IgD-negative memory B cell (primary cell): Measurements from ENCODE around the gene IMPA2. TPM values are rescaled to one million over a fixed set of nuclear protein-coding genes. Genes with fewer than 3 reads are reported as not detected.

Source experiments
- H3K27ac Mint-ChIP-seq, 3 donors: one replicate each; pipeline ENCODE4 v1.8.0; 2020 to 2022; ENCODE audit warnings: mild to moderate bottlenecking in 3 of 3, mixed read lengths in 3 of 3, moderate library complexity in 1 of 3
- H3K27me3 Mint-ChIP-seq: one replicate; pipeline ENCODE4 v1.8.0; 2021; ENCODE audit warnings: mixed read lengths
- H3K36me3 Mint-ChIP-seq: one replicate; pipeline ENCODE4 v1.8.0; 2020; ENCODE audit warnings: mild to moderate bottlenecking, mixed read lengths
- H3K4me1 Mint-ChIP-seq, 3 donors: one replicate each; pipeline ENCODE4 v1.8.0; 2020 to 2022; ENCODE audit warnings: mixed read lengths in 3 of 3, mild to moderate bottlenecking in 1 of 3
- H3K4me3 Mint-ChIP-seq, 4 donors: one replicate each; pipeline ENCODE4 v1.8.0; 2020 to 2022; ENCODE audit warnings: mild to moderate bottlenecking in 4 of 4, mixed read lengths in 4 of 4, moderate library complexity in 3 of 4
- H3K9me3 Mint-ChIP-seq, 3 donors: one replicate each; pipeline ENCODE4 v1.8.0; 2020 to 2021; ENCODE audit warnings: mixed read lengths in 3 of 3, mild to moderate bottlenecking in 1 of 3
- polyA plus RNA-seq: library from polyadenylated mRNA; unstranded; fragments of 300-500 nt; fragmentation: Illumina TruSeq; gene quantifications from one replicate; pipeline ENCODE4 v1.2.3, GENCODE V29; 2021

Gene IMPA2
- polyA plus RNA-seq, 1 donor from 2014 or later, result 11.9 TPM

DNA sequence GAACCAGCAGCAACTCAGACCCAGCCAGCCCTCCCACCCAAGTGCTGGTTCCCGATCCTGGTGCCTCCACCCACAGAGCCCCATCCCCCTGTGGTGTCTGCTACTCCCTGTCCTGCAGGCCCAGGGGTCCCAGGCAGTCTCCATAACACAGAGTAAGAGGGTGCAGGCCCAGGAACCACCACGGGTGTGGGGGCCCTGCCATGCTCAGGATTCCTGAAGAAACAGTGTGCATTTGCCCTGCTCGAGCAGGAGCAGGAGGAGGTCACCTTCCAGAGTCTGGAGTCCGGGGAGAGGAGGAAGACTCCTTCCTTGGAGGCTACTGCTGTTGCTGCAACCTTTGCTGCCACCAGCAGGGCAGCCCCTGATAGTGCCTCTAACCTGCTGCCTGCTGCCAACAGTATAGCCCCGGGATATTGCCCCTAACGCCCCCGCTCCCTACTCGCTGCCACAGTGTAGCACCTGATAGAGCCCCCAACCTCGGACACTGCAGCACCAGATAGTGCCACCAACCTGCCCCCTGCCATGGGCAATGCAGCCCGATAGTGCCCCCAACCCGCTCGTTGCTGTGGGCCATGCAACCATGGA, 65.5 kb downstream of the IMPA2 start:
- Mint-ChIP-seq H3K27ac (no peak overlapping the region), H3K27me3 (no peaks in the 10 kb centered on the region), H3K36me3 (no peaks in the 10 kb centered on the region), H3K4me1 (peaks cover 24 to 28% (median 25%) of the 10 kb centered on the region in 3 donors), H3K4me3 (no peak overlapping the region), H3K9me3 (no peaks in the 10 kb centered on the region)

- Mint-ChIP-seq H3K4me1 (peaks cover 27 to 35% (median 31%) of the 10 kb centered on the region in 3 donors), H3K27ac (peak overlapping the region in 1 of 3 donors; percentile 18), H3K36me3 (peaks cover 2% of the 10 kb centered on the region), H3K9me3 (no peaks in the 10 kb centered on the region), H3K27me3 (no peaks in the 10 kb centered on the region), H3K4me3 (no peak overlapping the region)
These were observed 66.9 kb downstream of the IMPA2 start for GRCh38 chr18:12048010-12048826.

DNA sequence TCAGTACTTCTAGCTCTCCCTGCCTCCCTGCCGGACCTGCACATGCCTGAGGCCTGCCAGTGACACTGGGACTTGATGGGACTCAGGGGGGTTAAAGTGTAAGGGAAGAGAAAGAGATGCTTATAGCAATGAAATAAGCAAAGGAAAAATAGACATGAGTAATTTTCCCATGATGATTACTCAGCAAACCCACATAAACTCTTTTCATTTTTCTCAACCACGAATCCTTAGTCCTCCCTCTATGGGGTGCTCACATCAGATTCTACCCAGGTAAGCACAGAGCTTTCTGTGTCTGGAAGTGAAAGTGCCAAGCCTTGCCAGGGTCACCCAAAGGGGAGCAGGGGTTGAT, 67.5 kb downstream of the IMPA2 start:
- peaks cover 30 to 40% (median 35%) of the 10 kb centered on the region in 3 donors for H3K4me1 Mint-ChIP-seq

GRCh38 chr18:12049978-12050811, 68.9 kb downstream of the IMPA2 start:
- H3K9me3 Mint-ChIP-seq, result no peaks in the 10 kb centered on the region
- H3K4me1 Mint-ChIP-seq, result peaks cover 30 to 41% (median 39%) of the 10 kb centered on the region in 3 donors
- peak overlapping the region; percentile 41 to 92 (median 78) for H3K4me3 Mint-ChIP-seq

More for the DNA sequence above, 67.5 kb downstream of the IMPA2 start:
- Mint-ChIP-seq H3K36me3 (peaks cover 2% of the 10 kb centered on the region), H3K4me3 (peak overlapping the region in 2 of 4 donors; percentile 85 to 92), H3K27me3 (no peaks in the 10 kb centered on the region), H3K9me3 (no peaks in the 10 kb centered on the region), H3K27ac (peak overlapping the region in 1 of 3 donors; percentile 18)

DNA sequence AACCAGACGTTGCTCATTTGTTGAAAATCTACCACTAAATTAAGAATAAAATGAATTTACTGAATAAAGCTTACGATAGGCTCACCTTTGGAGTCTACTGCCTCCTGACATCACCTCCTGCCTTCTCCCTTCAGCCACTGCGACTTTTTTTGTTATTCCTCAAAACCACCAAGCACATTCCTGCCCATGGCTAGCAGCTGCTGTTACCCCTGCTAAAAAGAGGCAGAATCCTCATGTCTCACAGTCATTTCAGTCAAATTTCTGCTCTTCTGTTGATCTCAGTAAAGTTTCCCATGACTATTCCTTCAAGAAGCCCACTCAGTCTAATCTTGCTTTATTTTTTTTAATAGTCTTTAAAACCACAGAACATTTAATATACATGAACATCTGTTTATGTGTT, 71.6 kb downstream of the IMPA2 start:
- Mint-ChIP-seq H3K27ac (peak overlapping the region in 1 of 3 donors; percentile 13), H3K4me1 (peaks cover 30 to 41% (median 39%) of the 10 kb centered on the region in 3 donors), H3K27me3 (no peaks in the 10 kb centered on the region), H3K36me3 (peaks cover 2% of the 10 kb centered on the region), H3K4me3 (peak overlapping the region in 1 of 4 donors; percentile 70), H3K9me3 (no peaks in the 10 kb centered on the region)

More at GRCh38 chr18:12049978-12050811, 68.9 kb downstream of the IMPA2 start:
- peaks cover 2% of the 10 kb centered on the region for H3K36me3 Mint-ChIP-seq
- H3K27ac Mint-ChIP-seq, result peak overlapping the region in 2 of 3 donors; percentile 56 to 74
- H3K27me3 Mint-ChIP-seq, result no peaks in the 10 kb centered on the region

GRCh38 chr18:12053289-12053688, 72.0 kb downstream of the IMPA2 start:
- Mint-ChIP-seq H3K36me3 (peaks cover 2% of the 10 kb centered on the region), H3K27ac (peak overlapping the region in 2 of 3 donors; percentile 6 to 46), H3K9me3 (no peaks in the 10 kb centered on the region), H3K27me3 (no peaks in the 10 kb centered on the region), H3K4me3 (peak overlapping the region in 1 of 4 donors; percentile 70), H3K4me1 (peaks cover 30 to 40% (median 39%) of the 10 kb centered on the region in 3 donors)

DNA sequence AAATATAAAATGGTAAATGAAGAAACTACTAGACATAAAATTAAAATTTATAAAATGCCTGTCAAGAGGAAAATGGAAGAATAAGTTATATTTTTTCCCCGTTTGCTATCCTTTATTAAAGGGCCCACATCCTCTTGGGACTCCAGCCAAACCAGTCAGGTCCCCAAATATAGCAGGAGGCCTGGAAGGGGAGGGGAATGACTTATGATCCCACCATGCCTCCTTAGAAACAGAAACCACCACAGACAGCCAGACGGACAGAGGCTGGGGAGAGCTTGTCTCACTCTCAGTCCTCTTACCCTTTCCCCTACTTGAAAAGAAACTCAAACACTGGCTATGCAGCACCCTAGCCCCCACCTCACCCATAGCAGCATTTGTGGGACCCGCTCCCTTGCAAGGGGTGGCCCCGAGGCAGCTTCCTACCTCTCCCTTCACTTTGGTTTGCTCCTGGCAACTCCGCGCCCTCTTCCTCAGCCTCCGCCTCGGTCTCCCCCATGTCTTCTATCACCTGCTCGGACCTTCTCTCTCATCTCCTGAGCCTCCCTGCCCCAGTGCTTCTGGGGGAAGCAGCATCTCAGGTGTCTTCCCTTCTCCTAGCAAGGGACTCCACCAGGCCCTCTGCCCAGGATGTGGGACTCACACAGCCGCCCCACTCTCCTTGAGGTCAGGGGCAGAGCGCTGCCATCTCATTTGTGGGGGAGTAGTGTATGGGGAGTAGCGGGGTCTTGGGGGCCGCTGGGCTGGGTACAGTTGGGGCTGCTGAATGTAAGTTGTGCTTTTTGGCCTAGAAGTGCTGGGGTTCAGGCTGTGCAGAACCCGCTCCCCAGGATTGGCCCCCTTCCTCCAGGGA, 75.0 kb downstream of the IMPA2 start:
- Mint-ChIP-seq H3K9me3 (no peaks in the 10 kb centered on the region), H3K4me1 (peaks cover 14 to 18% (median 15%) of the 10 kb centered on the region in 3 donors), H3K4me3 (peak overlapping the region in 1 of 4 donors; percentile 5), H3K27me3 (no peaks in the 10 kb centered on the region), H3K27ac (no peak overlapping the region), H3K36me3 (peaks cover 2% of the 10 kb centered on the region)

- no peaks in the 10 kb centered on the region for H3K27me3 Mint-ChIP-seq
These were observed 75.6 kb downstream of the IMPA2 start for GRCh38 chr18:12056884-12057402.

GRCh38 chr18:12057419-12058039, 76.2 kb downstream of the IMPA2 start:
- no peaks in the 10 kb centered on the region for H3K27me3 Mint-ChIP-seq
- no peaks in the 10 kb centered on the region for H3K9me3 Mint-ChIP-seq
- H3K27ac Mint-ChIP-seq, result no peak overlapping the region
- no peak overlapping the region for H3K4me3 Mint-ChIP-seq
- peaks cover 11 to 12% (median 12%) of the 10 kb centered on the region in 3 donors for H3K4me1 Mint-ChIP-seq
- peaks cover under 1% of the 10 kb centered on the region for H3K36me3 Mint-ChIP-seq

More at GRCh38 chr18:12056884-12057402, 75.6 kb downstream of the IMPA2 start:
- no peak overlapping the region for H3K4me3 Mint-ChIP-seq
- H3K27ac Mint-ChIP-seq, result no peak overlapping the region
- H3K4me1 Mint-ChIP-seq, result peaks cover 12 to 13% (median 12%) of the 10 kb centered on the region in 3 donors
- peaks cover 2% of the 10 kb centered on the region for H3K36me3 Mint-ChIP-seq
- no peaks in the 10 kb centered on the region for H3K9me3 Mint-ChIP-seq

DNA sequence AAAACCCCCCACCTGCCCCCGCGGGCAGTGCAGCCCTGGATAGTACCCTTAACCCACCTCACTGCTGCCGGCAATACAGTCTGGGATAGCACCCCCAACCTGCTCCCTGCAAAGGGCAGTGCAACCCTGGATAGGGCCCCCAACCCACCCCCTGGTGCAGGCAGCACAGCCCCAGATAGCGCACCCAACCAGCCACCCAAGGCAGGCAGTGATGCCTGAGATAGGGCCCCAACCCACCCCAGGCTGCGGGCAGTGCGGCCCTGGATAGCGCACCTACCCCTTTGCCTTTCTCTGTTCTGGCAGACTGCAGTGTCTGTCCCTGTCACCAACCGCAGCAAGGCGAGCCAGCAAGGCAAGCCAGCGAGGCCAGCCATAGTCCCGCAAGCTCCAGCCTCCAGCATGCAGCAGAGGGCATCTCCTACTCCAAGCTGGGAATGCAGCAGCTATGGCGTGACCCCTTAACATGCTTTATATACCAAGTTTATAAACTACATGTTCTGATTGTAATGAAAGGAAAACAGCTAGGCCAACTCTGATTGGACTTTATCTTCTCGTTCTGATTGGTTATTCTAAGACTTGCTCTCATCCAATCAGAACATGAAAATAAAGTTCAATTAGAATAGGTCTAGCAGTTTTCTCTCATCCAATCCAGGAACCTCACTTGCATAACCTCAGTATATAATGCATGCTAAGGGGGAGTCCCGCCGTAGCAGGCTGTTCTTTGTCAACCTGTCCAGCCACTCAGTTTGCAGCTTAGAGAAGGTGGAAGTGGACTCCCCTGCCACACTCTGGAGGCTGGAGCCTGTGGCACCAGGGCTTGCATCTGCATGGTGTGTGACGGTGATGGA, 78.3 kb downstream of the IMPA2 start:
- Mint-ChIP-seq H3K27ac (no peak overlapping the region), H3K27me3 (no peaks in the 10 kb centered on the region)

GRCh38 chr18:12060182-12060870, 79.0 kb downstream of the IMPA2 start:
- H3K4me1 Mint-ChIP-seq, result peaks cover 0 to 6% (median 1%) of the 10 kb centered on the region in 3 donors
- no peaks in the 10 kb centered on the region for H3K36me3 Mint-ChIP-seq
- H3K27ac Mint-ChIP-seq, result no peak overlapping the region
- no peaks in the 10 kb centered on the region for H3K27me3 Mint-ChIP-seq
- no peaks in the 10 kb centered on the region for H3K9me3 Mint-ChIP-seq
- H3K4me3 Mint-ChIP-seq, result peak overlapping the region in 1 of 4 donors; percentile 37

More for the DNA sequence above, 78.3 kb downstream of the IMPA2 start:
- Mint-ChIP-seq H3K9me3 (no peaks in the 10 kb centered on the region), H3K4me3 (no peak overlapping the region), H3K36me3 (no peaks in the 10 kb centered on the region), H3K4me1 (peaks cover 0 to 6% (median 1%) of the 10 kb centered on the region in 3 donors)

GRCh38 chr18:12061685-12062084, 80.4 kb downstream of the IMPA2 start:
- H3K36me3 Mint-ChIP-seq, result no peaks in the 10 kb centered on the region
- no peaks in the 10 kb centered on the region for H3K27me3 Mint-ChIP-seq
- no peaks in the 10 kb centered on the region for H3K9me3 Mint-ChIP-seq
- H3K4me1 Mint-ChIP-seq, result peaks cover 1 to 6% (median 1%) of the 10 kb centered on the region in 3 donors
- no peak overlapping the region for H3K27ac Mint-ChIP-seq
- H3K4me3 Mint-ChIP-seq, result no peak overlapping the region
